Measurements from ENCODE around the gene DIAPH2.
"Not testable (repeated sequence)": the region's sequence is repeated elsewhere in the genome, so short reads cannot be mapped to it uniquely, and the experiment has no call there.

DIAPH2 gene

GRCh38 chrX:96843566-96843965 lies 158.9 kb downstream of the DIAPH2 start:
- peak; percentile 26 for DNase-seq
- Mint-ChIP-seq H3K36me3 (ENCODE audit: low read depth) (no peaks in the 10 kb centered on the region), H3K9me3 (no peaks in the 10 kb centered on the region), H3K4me3 (no peak overlapping the region), H3K4me1 (peaks cover 13% of the 10 kb centered on the region), H3K27me3 (ENCODE audit: low read depth, poor library complexity) (peaks cover 3% of the 10 kb centered on the region), H3K27ac (peak overlapping the region; percentile 2)
- peak; percentile 39 for TF ChIP-seq CTCF (IDR thresholded peaks at IDR 0.05)

- H3K4me3 Mint-ChIP-seq, result no peak overlapping the region
- no peak for DNase-seq
- no peaks in the 10 kb centered on the region for H3K9me3 Mint-ChIP-seq
- H3K36me3 Mint-ChIP-seq (ENCODE audit: low read depth), result no peaks in the 10 kb centered on the region
- peaks cover 3% of the 10 kb centered on the region for H3K27me3 Mint-ChIP-seq (ENCODE audit: low read depth, poor library complexity)
- H3K4me1 Mint-ChIP-seq, result peaks cover 9% of the 10 kb centered on the region
- no peak overlapping the region for H3K27ac Mint-ChIP-seq
- no peak for TF ChIP-seq CTCF (IDR thresholded peaks at IDR 0.05)
These were observed 162.2 kb downstream of the DIAPH2 start for GRCh38 chrX:96846841-96847240.

GRCh38 chrX:96859422-96859821 lies 174.8 kb downstream of the DIAPH2 start:
- DNase-seq; H3K27me3 Mint-ChIP-seq (ENCODE audit: low read depth, poor library complexity); H3K4me3 Mint-ChIP-seq; H3K36me3 Mint-ChIP-seq (ENCODE audit: low read depth); H3K9me3 Mint-ChIP-seq; H3K4me1 Mint-ChIP-seq; H3K27ac Mint-ChIP-seq: not testable (repeated sequence)

- Mint-ChIP-seq H3K9me3 (no peaks in the 10 kb centered on the region), H3K4me1 (no peaks in the 10 kb centered on the region), H3K36me3 (ENCODE audit: low read depth) (no peaks in the 10 kb centered on the region), H3K27me3 (ENCODE audit: low read depth, poor library complexity) (no peaks in the 10 kb centered on the region), H3K27ac (peak overlapping the region; percentile 30), H3K4me3 (no peak overlapping the region)
- DNase-seq, result no peak
- no peak for TF ChIP-seq CTCF (IDR thresholded peaks at IDR 0.05)
These were observed 176.6 kb downstream of the DIAPH2 start for GRCh38 chrX:96861218-96861617.

GRCh38 chrX:96861661-96862060 lies 177.0 kb downstream of the DIAPH2 start:
- DNase-seq, result no peak
- TF ChIP-seq CTCF (IDR thresholded peaks at IDR 0.05), result no peak
- Mint-ChIP-seq H3K4me1 (no peaks in the 10 kb centered on the region), H3K27ac (peak overlapping the region; percentile 30), H3K27me3 (ENCODE audit: low read depth, poor library complexity) (no peaks in the 10 kb centered on the region), H3K4me3 (no peak overlapping the region), H3K9me3 (no peaks in the 10 kb centered on the region), H3K36me3 (ENCODE audit: low read depth) (no peaks in the 10 kb centered on the region)

GRCh38 chrX:96883608-96884007 lies 199.0 kb downstream of the DIAPH2 start, which contains the start of gene RPA4:
RPA4 (plus strand) TSS chrX:96883908; CDS start chrX:96884311, 403 bp downstream.
- Mint-ChIP-seq H3K36me3 (ENCODE audit: low read depth) (peaks cover 18% of the 10 kb centered on the region), H3K4me1 (no peaks in the 10 kb centered on the region), H3K4me3 (no peak within 1 kb of the TSS), H3K9me3 (no peaks in the 10 kb centered on the region), H3K27ac (no peak within 1 kb of the TSS), H3K27me3 (ENCODE audit: low read depth, poor library complexity) (no peaks in the 10 kb centered on the region)
- DNase-seq, result no peak
- TF ChIP-seq CTCF (IDR thresholded peaks at IDR 0.05), result no peak

All from nephron progenitor cell (in vitro differentiated cells).